HEK293 (cell line): ENCODE results near the gene RPS15.

ENCODE experiments used
- ELK4 ChIP-seq: IDR thresholded peaks from 2 replicates; pipeline ENCODE4 v1.6.1; 2011; ENCODE audit warnings: mild to moderate bottlenecking, low read depth, low read length, borderline replicate concordance
- PRDM1 ChIP-seq: fragments of 450-650 bp; formaldehyde crosslinking; IDR thresholded peaks from 2 replicates; pipeline ENCODE4; 2016; ENCODE audit warnings: missing biosample characterization, missing genetic modification characterization
- ZBTB8A ChIP-seq: fragments of 450-650 bp; formaldehyde crosslinking; IDR thresholded peaks from 2 replicates; pipeline ENCODE4 v1.5.1; 2016; ENCODE audit warnings: missing biosample characterization, missing genetic modification characterization
- ZNF169 ChIP-seq: fragments of 450-650 bp; formaldehyde crosslinking; IDR thresholded peaks from 2 replicates; pipeline ENCODE4 v1.5.1; 2016; ENCODE audit warnings: missing biosample characterization, missing genetic modification characterization
- ZNF202 ChIP-seq: fragments of 450-650 bp; formaldehyde crosslinking; IDR thresholded peaks from 2 replicates; pipeline ENCODE4 v1.5.1; 2016; ENCODE audit warnings: missing biosample characterization, missing genetic modification characterization, borderline replicate concordance
- ZNF423 ChIP-seq: fragments of 450-650 bp; formaldehyde crosslinking; IDR thresholded peaks from 2 replicates; pipeline ENCODE4 v1.5.1; 2016; ENCODE audit warnings: missing biosample characterization, missing genetic modification characterization
- ZNF501 ChIP-seq: fragments of 450-650 bp; formaldehyde crosslinking; IDR thresholded peaks from 2 replicates; pipeline ENCODE4 v1.5.1; 2016; ENCODE audit warnings: missing biosample characterization, missing genetic modification characterization
- ZNF704 ChIP-seq: fragments of 450-650 bp; formaldehyde crosslinking; IDR thresholded peaks from 2 replicates; pipeline ENCODE4 v1.5.1; 2016; ENCODE audit warnings: missing biosample characterization, missing genetic modification characterization
- ZSCAN16 ChIP-seq: fragments of 450-650 bp; formaldehyde crosslinking; IDR thresholded peaks from 2 replicates; pipeline ENCODE4 v1.5.1; 2016; ENCODE audit warnings: missing biosample characterization, missing genetic modification characterization
- TF ChIP-seq, protein P1 (sequence below): fragments of 450-650 bp; formaldehyde crosslinking; IDR thresholded peaks from 2 replicates; pipeline ENCODE4 v1.5.1; 2016; ENCODE audit warnings: missing biosample characterization, missing genetic modification characterization

GRCh38 chr19:1467490-1468273, 29.5 kb downstream of the RPS15 start:
- TF ChIP-seq ZBTB8A (tag by site-specific recombination) (no peak), ZNF423 (tag by site-specific recombination) (no peak), ZNF704 (no peak), ZNF501 (no peak), PRDM1 (tag by site-specific recombination) (no peak), ZSCAN16 (tag by site-specific recombination) (no peak), ZNF169 (no peak), ZNF202 (tag by site-specific recombination) (no peak), ELK4 (no peak)
- TF ChIP-seq, protein P1, sequence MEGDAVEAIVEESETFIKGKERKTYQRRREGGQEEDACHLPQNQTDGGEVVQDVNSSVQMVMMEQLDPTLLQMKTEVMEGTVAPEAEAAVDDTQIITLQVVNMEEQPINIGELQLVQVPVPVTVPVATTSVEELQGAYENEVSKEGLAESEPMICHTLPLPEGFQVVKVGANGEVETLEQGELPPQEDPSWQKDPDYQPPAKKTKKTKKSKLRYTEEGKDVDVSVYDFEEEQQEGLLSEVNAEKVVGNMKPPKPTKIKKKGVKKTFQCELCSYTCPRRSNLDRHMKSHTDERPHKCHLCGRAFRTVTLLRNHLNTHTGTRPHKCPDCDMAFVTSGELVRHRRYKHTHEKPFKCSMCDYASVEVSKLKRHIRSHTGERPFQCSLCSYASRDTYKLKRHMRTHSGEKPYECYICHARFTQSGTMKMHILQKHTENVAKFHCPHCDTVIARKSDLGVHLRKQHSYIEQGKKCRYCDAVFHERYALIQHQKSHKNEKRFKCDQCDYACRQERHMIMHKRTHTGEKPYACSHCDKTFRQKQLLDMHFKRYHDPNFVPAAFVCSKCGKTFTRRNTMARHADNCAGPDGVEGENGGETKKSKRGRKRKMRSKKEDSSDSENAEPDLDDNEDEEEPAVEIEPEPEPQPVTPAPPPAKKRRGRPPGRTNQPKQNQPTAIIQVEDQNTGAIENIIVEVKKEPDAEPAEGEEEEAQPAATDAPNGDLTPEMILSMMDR (tag by site-specific recombination): no peak
